ENCODE results near the gene PLEKHO2.

GRCh38 chr15:64851503-64851840 is 9.8 kb downstream of the PLEKHO2 start:
- TF ChIP-seq EZH2phosphoT487 (IDR thresholded peaks at IDR 0.05; ENCODE audit: borderline replicate concordance, low read depth, low read length) (no peak), CTCF (conservative IDR thresholded peaks at IDR 0.05; ENCODE audit: low read length) (no peak)
